ENCODE data around the gene LATS2.

GRCh38 chr13:20939662-20940061, 121.7 kb downstream of the LATS2 start:
- TF ChIP-seq, protein P1, sequence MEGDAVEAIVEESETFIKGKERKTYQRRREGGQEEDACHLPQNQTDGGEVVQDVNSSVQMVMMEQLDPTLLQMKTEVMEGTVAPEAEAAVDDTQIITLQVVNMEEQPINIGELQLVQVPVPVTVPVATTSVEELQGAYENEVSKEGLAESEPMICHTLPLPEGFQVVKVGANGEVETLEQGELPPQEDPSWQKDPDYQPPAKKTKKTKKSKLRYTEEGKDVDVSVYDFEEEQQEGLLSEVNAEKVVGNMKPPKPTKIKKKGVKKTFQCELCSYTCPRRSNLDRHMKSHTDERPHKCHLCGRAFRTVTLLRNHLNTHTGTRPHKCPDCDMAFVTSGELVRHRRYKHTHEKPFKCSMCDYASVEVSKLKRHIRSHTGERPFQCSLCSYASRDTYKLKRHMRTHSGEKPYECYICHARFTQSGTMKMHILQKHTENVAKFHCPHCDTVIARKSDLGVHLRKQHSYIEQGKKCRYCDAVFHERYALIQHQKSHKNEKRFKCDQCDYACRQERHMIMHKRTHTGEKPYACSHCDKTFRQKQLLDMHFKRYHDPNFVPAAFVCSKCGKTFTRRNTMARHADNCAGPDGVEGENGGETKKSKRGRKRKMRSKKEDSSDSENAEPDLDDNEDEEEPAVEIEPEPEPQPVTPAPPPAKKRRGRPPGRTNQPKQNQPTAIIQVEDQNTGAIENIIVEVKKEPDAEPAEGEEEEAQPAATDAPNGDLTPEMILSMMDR (IDR thresholded peaks at IDR 0.05), result no peak
- TF ChIP-seq EP300 (IDR thresholded peaks at IDR 0.05), result no peak
- no peak for TF ChIP-seq POLR2A (IDR thresholded peaks at IDR 0.05)
